Activated T-helper 17 cell treated with anti-CD3 and anti-CD28 coated beads, Interleukin-2, amount 50 U/mL, for 72 hours (primary cell): ENCODE data around the gene PHACTR4. TPM values are rescaled to one million over a fixed set of nuclear protein-coding genes. Genes with fewer than 3 reads are reported as not detected.
"Not testable (repeated sequence)": the region's sequence is repeated elsewhere in the genome, so short reads cannot be mapped to it uniquely, and the experiment has no call there.

ENCODE experiments used
- ATAC-seq: fragments of 150-1000 bp; cut with Tn5 transposase; replicated peaks from 2 replicates; pipeline ENCODE4 v1.10.0; 2021; ENCODE audit warnings: mild to moderate bottlenecking, moderate library complexity
- H3K27ac Mint-ChIP-seq: one replicate; pipeline ENCODE4 v1.8.0; 2022; ENCODE audit warnings: mixed read lengths
- H3K27me3 Mint-ChIP-seq: one replicate; pipeline ENCODE4 v1.8.0; 2022; ENCODE audit warnings: mixed read lengths
- H3K36me3 Mint-ChIP-seq: one replicate; pipeline ENCODE4 v1.8.0; 2022; ENCODE audit warnings: low read depth, mild to moderate bottlenecking, mixed read lengths
- H3K4me1 Mint-ChIP-seq: one replicate; pipeline ENCODE4 v1.8.0; 2022; ENCODE audit warnings: mixed read lengths
- H3K4me3 Mint-ChIP-seq: one replicate; pipeline ENCODE4 v1.8.0; 2022; ENCODE audit warnings: mild to moderate bottlenecking, mixed read lengths
- H3K9me3 Mint-ChIP-seq: one replicate; pipeline ENCODE4 v1.8.0; 2022; ENCODE audit warnings: mixed read lengths
- total RNA-seq, 2 donors: library from RNA; stranded (reverse); gene quantifications; one replicate each; pipeline ENCODE4 v1.2.3, GENCODE V29; 2022

The PHACTR4 gene
- total RNA-seq, 2 donors from 2014 or later = 25.6 to 29.3 TPM

GRCh38 chr1:28509705-28510272 lies 140.2 kb downstream of the PHACTR4 start:
- Mint-ChIP-seq H3K4me3 (peak overlapping the region; percentile 100), H3K27me3 (no peaks in the 10 kb centered on the region), H3K9me3 (no peaks in the 10 kb centered on the region), H3K27ac (peak overlapping the region; percentile 98), H3K36me3 (peaks cover 91% of the 10 kb centered on the region), H3K4me1 (peaks cover 31% of the 10 kb centered on the region)
- no peak for ATAC-seq

GRCh38 chr1:28510273-28510969 lies 140.9 kb downstream of the PHACTR4 start:
- H3K4me1 Mint-ChIP-seq = peaks cover 29% of the 10 kb centered on the region
- no peaks in the 10 kb centered on the region for H3K27me3 Mint-ChIP-seq
- H3K36me3 Mint-ChIP-seq = peaks cover 92% of the 10 kb centered on the region
- peak overlapping the region; percentile 100 for H3K4me3 Mint-ChIP-seq
- no peak for ATAC-seq
- no peaks in the 10 kb centered on the region for H3K9me3 Mint-ChIP-seq
- peak overlapping the region; percentile 98 for H3K27ac Mint-ChIP-seq

- Mint-ChIP-seq H3K4me3 (peak overlapping the region; percentile 100), H3K27me3 (no peaks in the 10 kb centered on the region), H3K27ac (peak overlapping the region; percentile 98), H3K36me3 (peaks cover 86% of the 10 kb centered on the region), H3K4me1 (peaks cover 25% of the 10 kb centered on the region), H3K9me3 (no peaks in the 10 kb centered on the region)
- no peak for ATAC-seq
These were observed 141.5 kb downstream of the PHACTR4 start for GRCh38 chr1:28510970-28511440.

- H3K27ac Mint-ChIP-seq = peak overlapping the region; percentile 98
- no peaks in the 10 kb centered on the region for H3K9me3 Mint-ChIP-seq
- ATAC-seq = no peak
- peak overlapping the region; percentile 100 for H3K4me3 Mint-ChIP-seq
- H3K27me3 Mint-ChIP-seq = no peaks in the 10 kb centered on the region
- H3K4me1 Mint-ChIP-seq = peaks cover 26% of the 10 kb centered on the region
- peaks cover 75% of the 10 kb centered on the region for H3K36me3 Mint-ChIP-seq
These were observed 142.6 kb downstream of the PHACTR4 start for GRCh38 chr1:28512058-28512611.

GRCh38 chr1:28514445-28514933 lies 144.9 kb downstream of the PHACTR4 start:
- Mint-ChIP-seq H3K27ac (peak overlapping the region; percentile 61), H3K4me1 (peaks cover 32% of the 10 kb centered on the region), H3K36me3 (peaks cover 59% of the 10 kb centered on the region)
- H3K4me3 Mint-ChIP-seq, H3K9me3 Mint-ChIP-seq, ATAC-seq, H3K27me3 Mint-ChIP-seq: not testable (repeated sequence)

- H3K4me1 Mint-ChIP-seq = peaks cover 21% of the 10 kb centered on the region
- H3K36me3 Mint-ChIP-seq = peaks cover 39% of the 10 kb centered on the region
- H3K9me3 Mint-ChIP-seq = no peaks in the 10 kb centered on the region
- H3K27ac Mint-ChIP-seq = no peak overlapping the region
- H3K27me3 Mint-ChIP-seq = no peaks in the 10 kb centered on the region
- H3K4me3 Mint-ChIP-seq = no peak overlapping the region
- no peak for ATAC-seq
These were observed 147.0 kb downstream of the PHACTR4 start for GRCh38 chr1:28516518-28516956.

GRCh38 chr1:28517649-28517999 lies 148.1 kb downstream of the PHACTR4 start:
- ATAC-seq = peak; percentile 2
- Mint-ChIP-seq H3K4me3 (peak overlapping the region; percentile 79), H3K36me3 (peaks cover 39% of the 10 kb centered on the region), H3K27ac (peak overlapping the region; percentile 1), H3K9me3 (no peaks in the 10 kb centered on the region), H3K27me3 (no peaks in the 10 kb centered on the region), H3K4me1 (peaks cover 22% of the 10 kb centered on the region)

- peak overlapping the region; percentile 41 for H3K27ac Mint-ChIP-seq
- peak; percentile 74 for ATAC-seq
- no peaks in the 10 kb centered on the region for H3K27me3 Mint-ChIP-seq
- H3K4me1 Mint-ChIP-seq = peaks cover 22% of the 10 kb centered on the region
- peaks cover 39% of the 10 kb centered on the region for H3K36me3 Mint-ChIP-seq
- H3K4me3 Mint-ChIP-seq = peak overlapping the region; percentile 79
- no peaks in the 10 kb centered on the region for H3K9me3 Mint-ChIP-seq
These were observed 148.6 kb downstream of the PHACTR4 start for GRCh38 chr1:28518000-28518744.

- Mint-ChIP-seq H3K27me3 (no peaks in the 10 kb centered on the region), H3K4me3 (peak overlapping the region; percentile 79), H3K9me3 (no peaks in the 10 kb centered on the region), H3K27ac (peak overlapping the region; percentile 41), H3K36me3 (peaks cover 39% of the 10 kb centered on the region), H3K4me1 (peaks cover 22% of the 10 kb centered on the region)
- ATAC-seq = peak; percentile 75
These were observed 149.3 kb downstream of the PHACTR4 start for GRCh38 chr1:28518745-28519341.

GRCh38 chr1:28519946-28520725 lies 150.6 kb downstream of the PHACTR4 start:
- Mint-ChIP-seq H3K27me3 (no peaks in the 10 kb centered on the region), H3K4me1 (peaks cover 22% of the 10 kb centered on the region), H3K27ac (no peak overlapping the region), H3K4me3 (peak overlapping the region; percentile 79), H3K9me3 (no peaks in the 10 kb centered on the region), H3K36me3 (peaks cover 36% of the 10 kb centered on the region)
- no peak for ATAC-seq

GRCh38 chr1:28520796-28521195 lies 151.3 kb downstream of the PHACTR4 start:
- H3K9me3 Mint-ChIP-seq, H3K27ac Mint-ChIP-seq, H3K4me3 Mint-ChIP-seq, ATAC-seq, H3K27me3 Mint-ChIP-seq: not testable (repeated sequence)
- Mint-ChIP-seq H3K36me3 (peaks cover 36% of the 10 kb centered on the region), H3K4me1 (peaks cover 22% of the 10 kb centered on the region)

GRCh38 chr1:28521502-28522164 lies 152.1 kb downstream of the PHACTR4 start:
- H3K27ac Mint-ChIP-seq = peak overlapping the region; percentile 16
- no peaks in the 10 kb centered on the region for H3K27me3 Mint-ChIP-seq
- ATAC-seq = no peak
- H3K9me3 Mint-ChIP-seq = no peaks in the 10 kb centered on the region
- H3K4me3 Mint-ChIP-seq = no peak overlapping the region
- H3K4me1 Mint-ChIP-seq = peaks cover 22% of the 10 kb centered on the region
- peaks cover 36% of the 10 kb centered on the region for H3K36me3 Mint-ChIP-seq

- H3K27me3 Mint-ChIP-seq, H3K4me3 Mint-ChIP-seq, H3K27ac Mint-ChIP-seq, H3K9me3 Mint-ChIP-seq, ATAC-seq: not testable (repeated sequence)
- peaks cover 36% of the 10 kb centered on the region for H3K36me3 Mint-ChIP-seq
- H3K4me1 Mint-ChIP-seq = peaks cover 17% of the 10 kb centered on the region
These were observed 153.0 kb downstream of the PHACTR4 start for GRCh38 chr1:28522537-28522936.
